ENCODE data around the gene CARD11.

DNA sequence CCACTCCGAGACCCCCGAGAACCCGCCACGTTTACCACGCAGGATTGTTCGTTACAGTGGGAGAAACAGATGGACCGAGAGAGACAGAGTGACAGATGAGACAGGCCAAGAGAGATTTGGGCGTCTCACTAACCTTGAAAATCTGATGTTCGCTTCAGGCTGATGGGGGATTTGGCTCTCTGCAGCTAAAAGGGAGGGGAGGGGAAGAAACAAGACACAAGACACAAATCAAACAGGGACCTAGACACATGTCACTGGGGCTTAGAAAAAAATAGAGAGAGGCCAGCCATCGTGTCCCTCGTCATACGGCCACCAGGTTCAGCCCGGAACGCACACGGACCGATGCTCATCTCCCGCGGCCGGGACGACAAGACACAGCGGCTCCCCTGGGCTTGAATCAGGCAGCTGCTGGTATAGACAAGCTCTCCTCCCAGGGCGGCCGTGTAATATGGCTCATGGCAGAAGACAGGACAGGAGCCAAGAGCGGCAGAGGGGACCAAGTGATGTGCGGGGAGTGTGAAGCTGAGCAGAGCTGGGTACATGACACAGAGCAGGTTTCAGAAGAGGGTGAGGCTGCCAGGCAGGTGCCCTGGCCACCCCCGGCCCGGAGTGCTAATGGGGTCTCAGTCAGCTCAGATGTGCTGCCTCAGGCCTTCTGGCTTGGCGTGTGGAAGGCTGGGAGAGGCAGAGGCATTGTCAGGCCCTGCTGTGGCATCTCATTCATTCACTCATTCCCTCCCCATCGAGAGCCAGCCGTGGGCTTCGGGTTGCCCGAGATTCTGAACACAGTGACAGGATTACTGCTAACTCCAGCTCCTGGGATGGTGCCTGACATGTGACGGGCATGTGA, 111.0 kb downstream of the CARD11 start:
- TF ChIP-seq SIN3A (IDR thresholded peaks at IDR 0.05; ENCODE audit: borderline replicate concordance, insufficient read depth, low read length) (no peak), POLR2AphosphoS5 (IDR thresholded peaks at IDR 0.05; ENCODE audit: low read depth, low read length) (no peak), TAF1 (IDR thresholded peaks at IDR 0.05; ENCODE audit: borderline replicate concordance, insufficient read depth, low read length) (no peak)
- TF ChIP-seq, protein P1, sequence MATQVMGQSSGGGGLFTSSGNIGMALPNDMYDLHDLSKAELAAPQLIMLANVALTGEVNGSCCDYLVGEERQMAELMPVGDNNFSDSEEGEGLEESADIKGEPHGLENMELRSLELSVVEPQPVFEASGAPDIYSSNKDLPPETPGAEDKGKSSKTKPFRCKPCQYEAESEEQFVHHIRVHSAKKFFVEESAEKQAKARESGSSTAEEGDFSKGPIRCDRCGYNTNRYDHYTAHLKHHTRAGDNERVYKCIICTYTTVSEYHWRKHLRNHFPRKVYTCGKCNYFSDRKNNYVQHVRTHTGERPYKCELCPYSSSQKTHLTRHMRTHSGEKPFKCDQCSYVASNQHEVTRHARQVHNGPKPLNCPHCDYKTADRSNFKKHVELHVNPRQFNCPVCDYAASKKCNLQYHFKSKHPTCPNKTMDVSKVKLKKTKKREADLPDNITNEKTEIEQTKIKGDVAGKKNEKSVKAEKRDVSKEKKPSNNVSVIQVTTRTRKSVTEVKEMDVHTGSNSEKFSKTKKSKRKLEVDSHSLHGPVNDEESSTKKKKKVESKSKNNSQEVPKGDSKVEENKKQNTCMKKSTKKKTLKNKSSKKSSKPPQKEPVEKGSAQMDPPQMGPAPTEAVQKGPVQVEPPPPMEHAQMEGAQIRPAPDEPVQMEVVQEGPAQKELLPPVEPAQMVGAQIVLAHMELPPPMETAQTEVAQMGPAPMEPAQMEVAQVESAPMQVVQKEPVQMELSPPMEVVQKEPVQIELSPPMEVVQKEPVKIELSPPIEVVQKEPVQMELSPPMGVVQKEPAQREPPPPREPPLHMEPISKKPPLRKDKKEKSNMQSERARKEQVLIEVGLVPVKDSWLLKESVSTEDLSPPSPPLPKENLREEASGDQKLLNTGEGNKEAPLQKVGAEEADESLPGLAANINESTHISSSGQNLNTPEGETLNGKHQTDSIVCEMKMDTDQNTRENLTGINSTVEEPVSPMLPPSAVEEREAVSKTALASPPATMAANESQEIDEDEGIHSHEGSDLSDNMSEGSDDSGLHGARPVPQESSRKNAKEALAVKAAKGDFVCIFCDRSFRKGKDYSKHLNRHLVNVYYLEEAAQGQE (IDR thresholded peaks at IDR 0.05; ENCODE audit: insufficient read depth in 1 of 2, low read depth in 2 of 2, low read length in 2 of 2), result no peak

Data from PFSK-1 (cell line).